GM21381 (cell line): Measurements from ENCODE around the gene CUL4A.

Experiments used
- ATAC-seq: cut with Tn5 transposase; IDR thresholded peaks from one replicate; pipeline ENCODE4 v1.9.1; 2021; ENCODE audit warnings: mild to moderate bottlenecking, moderate library complexity; ENCODE audit not compliant: unreplicated experiment

CUL4A gene

DNA sequence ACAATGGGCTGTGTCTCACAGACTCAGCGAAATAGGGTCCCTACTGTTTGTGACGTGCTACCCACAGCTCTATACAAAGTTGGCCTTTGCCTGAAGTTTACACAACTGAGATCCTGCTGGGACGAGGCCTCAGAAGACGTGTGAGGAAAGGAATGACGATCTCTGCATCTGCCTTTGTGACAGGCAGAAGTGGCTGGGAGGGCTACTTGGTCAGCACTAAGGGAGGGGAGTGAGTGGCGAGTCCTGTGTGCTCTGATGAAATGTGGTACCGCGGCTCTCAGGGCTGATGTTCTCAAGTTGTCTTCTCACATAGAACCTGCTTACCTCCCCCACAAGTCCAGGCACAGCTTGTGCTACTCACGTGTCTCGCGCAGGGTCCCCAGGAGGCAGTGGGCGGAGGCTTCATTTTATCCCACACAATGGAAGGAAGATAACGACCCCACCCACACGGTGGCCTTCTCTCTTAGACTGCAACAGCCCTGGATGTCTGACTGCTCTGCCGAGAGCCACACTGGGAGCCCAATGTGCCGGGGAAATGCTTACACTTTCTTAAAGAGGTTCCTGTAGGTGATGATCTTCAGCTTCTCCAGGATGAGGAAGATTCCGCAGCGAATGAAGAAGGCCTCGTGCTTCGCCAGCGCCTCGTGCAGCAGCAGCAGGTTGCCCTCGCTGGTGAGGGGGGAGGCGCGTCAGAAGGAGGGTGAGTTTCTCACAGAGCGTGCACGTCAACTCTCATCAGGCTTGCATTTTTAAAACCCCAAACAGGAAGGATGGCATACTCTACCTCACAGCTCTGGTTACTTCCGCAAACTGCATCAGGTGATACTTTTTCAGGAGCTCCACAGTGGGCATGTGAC, 29.8 kb upstream of the CUL4A start:
- ATAC-seq, result no peak

DNA sequence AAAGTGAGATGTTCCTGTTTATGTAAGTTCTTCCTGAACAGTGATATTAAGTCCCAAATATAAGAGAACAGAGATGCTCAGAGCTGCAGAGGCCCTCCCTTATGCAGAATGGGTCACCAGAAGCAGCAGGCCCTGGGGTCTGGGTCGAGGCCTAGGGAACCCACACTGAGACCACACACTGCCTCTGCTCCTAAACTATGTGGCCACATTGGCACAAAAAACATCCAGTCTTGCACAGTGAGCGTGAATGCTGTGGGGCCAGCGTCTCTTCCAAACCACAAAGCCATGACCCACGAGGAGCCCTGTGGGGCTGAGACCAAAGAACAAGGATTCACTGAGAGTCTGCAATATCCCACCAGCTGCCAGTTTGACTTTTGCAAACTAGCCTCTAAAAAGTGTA, 27.4 kb upstream of the CUL4A start:
- no peak for ATAC-seq

DNA sequence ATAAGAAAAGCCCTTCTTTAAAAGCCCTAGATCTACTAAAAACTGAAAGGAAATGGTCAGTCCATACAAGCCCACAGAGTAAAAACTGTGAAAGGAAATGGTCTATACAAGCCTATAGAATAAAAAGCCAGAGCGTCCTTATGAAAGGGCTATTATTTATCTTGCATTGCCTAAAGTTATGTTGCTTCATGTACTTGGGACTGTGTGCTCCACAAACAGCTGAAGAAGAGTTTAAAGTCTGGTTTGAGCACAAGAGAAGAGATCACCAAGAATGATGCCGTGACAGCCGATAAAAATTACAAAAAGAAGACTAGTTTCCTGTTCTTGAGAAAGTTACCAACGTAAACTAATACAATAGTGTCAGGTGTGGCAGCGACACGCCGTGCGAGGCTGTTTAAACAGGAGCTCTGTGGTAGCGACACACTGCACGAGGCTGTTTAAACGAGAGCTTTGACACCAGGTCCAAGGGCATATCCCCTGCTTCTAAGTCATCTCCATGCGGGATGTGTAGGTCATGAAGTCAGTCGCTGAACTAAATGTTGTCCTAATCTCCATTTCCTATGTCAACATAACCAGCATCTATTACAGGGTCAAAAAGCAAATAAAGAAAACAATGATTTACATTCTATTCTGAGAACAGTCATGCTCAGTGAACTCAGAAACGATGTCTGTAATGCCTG, 25.8 kb upstream of the CUL4A start:
- ATAC-seq, result no peak

DNA sequence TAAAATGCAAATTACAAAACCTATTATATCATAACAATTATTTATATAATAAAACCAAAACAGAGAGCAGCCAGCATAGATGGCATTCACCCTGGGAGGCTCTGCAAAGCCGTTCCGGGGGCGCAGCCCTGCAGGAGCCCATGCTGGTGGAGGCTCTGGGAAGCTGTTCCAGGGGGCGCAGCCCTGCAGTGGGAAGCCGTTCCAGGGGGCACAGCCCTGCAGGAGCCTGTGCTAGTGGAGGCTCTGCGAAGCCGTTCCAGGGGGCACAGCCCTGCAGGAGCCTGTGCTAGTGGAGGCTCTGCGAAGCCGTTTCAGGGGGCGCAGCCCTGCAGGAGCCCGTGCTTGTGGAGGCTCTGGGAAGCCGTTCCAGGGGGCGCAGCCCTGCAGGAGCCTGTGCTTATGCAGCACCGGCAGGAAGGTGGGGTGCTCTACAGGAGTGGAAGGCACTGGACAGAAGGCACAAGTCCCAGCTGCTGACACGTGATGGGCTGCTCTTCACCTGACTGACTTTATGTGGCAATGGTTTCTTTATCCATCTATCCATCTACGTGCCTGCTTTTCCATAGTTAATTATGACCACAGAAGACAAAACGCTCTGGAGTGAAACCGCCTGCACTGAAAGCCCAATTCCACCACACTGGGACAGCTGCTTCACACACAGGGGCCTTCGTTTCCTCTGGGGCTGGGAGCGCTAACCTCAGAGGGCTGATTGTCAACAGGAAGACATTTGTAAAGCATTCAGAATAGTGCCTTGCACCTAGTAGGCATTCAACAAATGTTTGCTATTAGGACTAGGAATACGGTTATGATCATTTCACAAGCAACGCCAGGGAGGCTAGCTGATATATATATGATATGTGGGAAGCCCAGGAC, 24.6 kb upstream of the CUL4A start:
- ATAC-seq, result no peak

GRCh38 chr13:113186061-113186900, 23.1 kb upstream of the CUL4A start:
- peak; percentile 93 for ATAC-seq

DNA sequence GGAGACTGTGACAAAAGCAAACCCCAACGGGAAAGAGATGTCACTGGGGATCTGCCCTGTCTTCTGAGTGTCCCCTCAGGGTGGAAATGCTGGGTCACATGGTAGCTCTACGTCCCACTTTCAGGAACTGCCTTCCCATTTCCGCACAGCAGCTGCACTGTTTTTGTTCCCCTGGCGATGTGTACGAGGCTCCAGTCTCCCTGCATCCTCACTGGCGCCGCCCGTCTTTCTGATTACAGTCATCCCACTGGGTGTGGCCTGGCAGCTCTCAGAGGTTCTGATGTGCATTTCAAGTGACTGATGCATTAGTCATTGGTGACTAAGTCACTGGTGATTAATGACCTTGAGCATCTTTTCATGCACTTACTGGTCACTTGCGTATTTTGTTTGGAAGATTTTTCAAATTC, 22.1 kb upstream of the CUL4A start:
- no peak for ATAC-seq

GRCh38 chr13:113187883-113188665, 21.3 kb upstream of the CUL4A start:
- ATAC-seq, result no peak

DNA sequence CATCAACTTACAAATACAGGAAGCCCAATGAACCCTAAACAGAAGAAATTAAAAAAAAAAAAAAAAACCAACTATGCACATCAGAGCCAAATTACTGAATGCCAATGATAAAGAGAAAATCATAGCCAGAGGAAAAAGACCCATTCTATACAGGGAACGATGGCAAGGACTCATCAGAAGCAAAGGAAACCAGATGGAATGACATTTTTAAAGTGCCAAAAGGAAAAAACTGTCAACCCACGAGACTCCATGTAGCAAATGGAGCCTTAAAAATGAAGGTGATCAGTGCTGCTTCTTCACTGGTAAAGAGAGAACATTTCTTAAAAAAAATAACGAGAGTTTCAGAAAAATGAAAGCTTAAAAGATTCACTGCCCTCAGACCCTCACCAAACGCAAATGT, 19.2 kb upstream of the CUL4A start:
- ATAC-seq, result no peak

DNA sequence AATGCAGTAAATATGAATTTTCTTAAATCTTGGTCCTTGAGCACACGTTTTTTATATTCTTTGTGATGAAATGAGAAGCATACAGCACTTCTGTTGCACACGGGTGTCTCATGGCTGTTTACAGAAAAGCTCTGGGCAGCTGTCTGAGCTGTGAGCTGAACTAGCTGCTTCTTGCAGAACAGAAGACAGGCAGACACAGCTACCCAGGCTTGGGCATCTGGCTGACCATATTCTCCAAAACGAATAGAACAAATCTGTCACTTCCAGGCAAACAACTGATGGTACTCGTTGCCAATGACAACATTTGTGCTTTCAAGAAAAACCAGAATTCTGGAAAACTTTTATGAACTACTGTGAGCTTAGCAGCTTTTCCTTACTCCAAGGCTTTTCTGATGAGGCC, 17.1 kb upstream of the CUL4A start:
- no peak for ATAC-seq

GRCh38 chr13:113192902-113193301, 16.5 kb upstream of the CUL4A start:
- ATAC-seq, result no peak

DNA sequence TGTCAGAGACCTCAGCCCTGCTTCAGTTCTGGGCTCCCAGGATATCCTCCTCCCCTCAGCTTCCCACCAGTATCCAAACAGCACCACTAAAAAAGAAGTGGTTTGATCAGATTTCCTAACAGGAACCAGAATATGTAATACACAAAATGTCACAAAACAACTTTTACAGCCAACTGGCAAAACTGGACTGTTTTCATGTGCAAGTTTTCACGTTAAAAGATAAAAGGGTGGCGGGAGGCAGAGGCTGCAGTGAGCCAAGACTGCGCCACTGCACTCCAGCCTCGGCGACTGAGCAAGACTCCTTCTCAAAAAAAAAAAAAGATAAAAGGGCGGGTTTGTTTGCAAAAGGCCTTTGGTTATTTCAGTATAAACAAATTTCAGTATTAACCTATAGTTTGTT, 14.1 kb upstream of the CUL4A start:
- ATAC-seq, result no peak

GRCh38 chr13:113196970-113197737, 12.3 kb upstream of the CUL4A start:
- no peak for ATAC-seq

GRCh38 chr13:113201815-113202214, 7.6 kb upstream of the CUL4A start:
- no peak for ATAC-seq

GRCh38 chr13:113202912-113203311, 6.5 kb upstream of the CUL4A start:
- ATAC-seq, result no peak

GRCh38 chr13:113203507-113204377, 5.7 kb upstream of the CUL4A start:
- ATAC-seq, result no peak

DNA sequence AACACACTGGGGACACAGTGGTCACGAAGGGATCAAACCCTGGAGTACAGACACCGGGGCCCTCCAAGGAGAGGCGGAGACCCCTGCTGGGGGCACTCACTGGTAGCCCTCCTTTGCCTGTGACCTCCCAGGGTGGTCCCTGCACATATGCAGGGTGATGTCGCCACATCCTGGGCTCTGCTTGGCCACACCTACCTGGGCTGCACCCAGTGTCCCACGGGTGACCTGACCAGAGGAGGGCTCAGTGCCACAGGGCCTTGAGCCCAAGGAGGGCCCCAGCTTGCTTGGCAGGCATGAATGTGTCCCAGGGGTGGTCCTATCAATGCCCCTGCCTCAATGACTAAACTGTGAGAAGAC, 5.1 kb upstream of the CUL4A start:
- no peak for ATAC-seq

DNA sequence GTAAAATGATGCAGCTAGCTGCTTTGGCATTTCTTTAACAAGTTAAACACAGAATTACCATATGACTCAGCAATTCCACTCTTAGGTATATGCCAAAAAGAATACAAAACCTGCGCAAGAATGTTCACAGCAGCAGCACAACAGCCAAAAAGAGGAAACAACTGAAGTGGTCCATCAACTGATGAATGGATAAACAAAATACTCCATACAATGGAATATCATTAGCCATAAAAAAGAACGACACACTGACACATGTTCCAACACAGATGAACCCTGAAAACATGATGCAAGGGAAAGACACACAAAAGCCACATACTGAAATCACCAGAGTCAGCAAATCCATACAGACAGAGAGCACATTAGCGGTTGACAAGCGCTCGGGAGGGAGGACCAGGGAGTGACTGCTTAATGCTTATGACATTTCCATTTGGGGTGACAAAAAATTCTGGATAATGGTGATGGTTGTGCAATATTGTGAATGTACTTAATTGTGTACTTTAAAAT, 3.9 kb upstream of the CUL4A start:
- no peak for ATAC-seq

GRCh38 chr13:113207460-113207859, 2.0 kb upstream of the CUL4A start:
- ATAC-seq, result no peak
